Head of caudate nucleus (tissue), 42 donors: ENCODE data around the gene EPHA7.

Source experiments
- DNase-seq, 42 donors: peaks; one replicate each; pipeline versions ENCODE4 v3.0.0 to v3.0.0-alpha.2; 2020 to 2021; ENCODE audit warnings: mixed read lengths in 7 of 42
- intact Hi-C: fragments of 100-400 bp; cut with DNase I; formaldehyde crosslinking; loops from one replicate; pipeline ENCODE4 v1.15.0; 2022

Gene EPHA7

DNA sequence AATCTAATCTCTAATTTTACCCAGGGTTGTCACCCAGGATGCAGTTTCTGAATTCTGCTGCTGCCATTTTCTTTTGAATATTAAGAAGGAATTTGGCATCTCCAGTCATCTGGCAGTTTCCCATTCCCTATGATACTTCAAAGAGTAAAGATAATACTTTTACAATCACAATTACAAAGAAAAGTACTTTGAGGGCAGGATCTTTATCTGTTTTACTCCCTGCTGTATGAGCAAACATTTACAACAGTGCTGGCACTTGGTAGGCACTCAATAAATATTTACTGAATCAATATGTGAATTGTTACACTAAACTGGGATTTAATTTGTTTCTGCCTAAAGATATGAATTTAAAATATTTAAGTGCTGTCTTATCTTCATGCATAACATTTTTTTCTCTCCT lies 224.9 kb downstream of the EPHA7 start:
- intact Hi-C loops: no loop called here
- DNase-seq: no peak

DNA sequence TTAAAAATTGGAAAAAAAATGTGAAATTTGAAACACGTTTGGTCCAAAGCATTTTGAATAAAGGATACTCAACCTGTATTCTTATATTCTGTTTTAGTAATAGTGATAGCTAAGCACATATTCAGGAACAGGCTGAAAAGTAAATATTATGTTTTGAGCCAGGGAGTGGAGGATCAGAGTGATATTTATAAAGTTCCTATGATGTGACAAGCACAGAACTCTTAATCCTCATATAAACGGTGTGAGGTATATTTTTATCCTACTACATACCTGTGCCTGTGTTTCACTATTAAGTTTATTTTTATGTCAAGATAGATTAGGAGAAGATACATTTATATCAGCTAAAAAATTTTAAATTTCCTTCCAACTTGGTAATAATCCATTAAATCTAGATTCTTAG lies 225.5 kb downstream of the EPHA7 start:
- no peak for DNase-seq
- intact Hi-C loops: no loop called here
